Measurements from ENCODE around the gene PDGFRA.

PDGFRA gene

DNA sequence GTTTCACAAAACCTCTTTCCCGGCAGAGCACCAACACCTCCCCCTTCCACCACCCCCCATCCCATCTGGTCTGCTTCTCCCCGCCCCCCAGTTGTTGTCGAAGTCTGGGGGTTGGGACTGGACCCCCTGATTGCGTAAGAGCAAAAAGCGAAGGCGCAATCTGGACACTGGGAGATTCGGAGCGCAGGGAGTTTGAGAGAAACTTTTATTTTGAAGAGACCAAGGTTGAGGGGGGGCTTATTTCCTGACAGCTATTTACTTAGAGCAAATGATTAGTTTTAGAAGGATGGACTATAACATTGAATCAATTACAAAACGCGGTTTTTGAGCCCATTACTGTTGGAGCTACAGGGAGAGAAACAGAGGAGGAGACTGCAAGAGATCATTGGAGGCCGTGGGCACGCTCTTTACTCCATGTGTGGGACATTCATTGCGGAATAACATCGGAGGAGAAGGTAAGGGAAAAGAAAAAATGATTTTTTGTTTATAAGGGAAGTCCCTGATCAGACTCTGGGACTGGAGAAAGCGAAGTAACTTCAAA is at the start of gene PDGFRA:
TSS of gene PDGFRA (plus strand) at position 333 of the 541 bp plus-strand sequence. CDS start 29,476 bp downstream, outside the sequence.
- DNase-seq (ENCODE audit: low read depth in 3 of 3), result no peak

DNA sequence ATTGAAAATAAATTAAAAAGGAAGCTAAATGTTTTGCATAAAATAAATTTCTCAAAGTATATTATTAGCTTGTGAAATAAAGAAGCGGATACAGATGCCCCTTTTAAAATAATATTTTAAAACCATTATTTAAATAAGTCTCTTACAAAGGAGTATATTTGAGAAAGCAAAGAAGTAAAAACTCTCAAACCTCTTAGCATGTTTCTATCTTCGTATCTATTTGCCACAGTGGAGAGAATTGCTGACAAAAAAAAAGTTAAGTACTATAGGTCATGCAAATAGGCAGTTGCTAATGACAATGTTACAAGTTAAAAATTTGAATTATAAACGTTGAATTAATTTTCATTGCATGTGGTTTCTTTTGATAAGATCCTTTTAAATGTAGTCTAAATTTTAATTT is 44.5 kb upstream of the PDGFRA start:
- DNase-seq (ENCODE audit: low read depth in 3 of 3), result no peak

DNA sequence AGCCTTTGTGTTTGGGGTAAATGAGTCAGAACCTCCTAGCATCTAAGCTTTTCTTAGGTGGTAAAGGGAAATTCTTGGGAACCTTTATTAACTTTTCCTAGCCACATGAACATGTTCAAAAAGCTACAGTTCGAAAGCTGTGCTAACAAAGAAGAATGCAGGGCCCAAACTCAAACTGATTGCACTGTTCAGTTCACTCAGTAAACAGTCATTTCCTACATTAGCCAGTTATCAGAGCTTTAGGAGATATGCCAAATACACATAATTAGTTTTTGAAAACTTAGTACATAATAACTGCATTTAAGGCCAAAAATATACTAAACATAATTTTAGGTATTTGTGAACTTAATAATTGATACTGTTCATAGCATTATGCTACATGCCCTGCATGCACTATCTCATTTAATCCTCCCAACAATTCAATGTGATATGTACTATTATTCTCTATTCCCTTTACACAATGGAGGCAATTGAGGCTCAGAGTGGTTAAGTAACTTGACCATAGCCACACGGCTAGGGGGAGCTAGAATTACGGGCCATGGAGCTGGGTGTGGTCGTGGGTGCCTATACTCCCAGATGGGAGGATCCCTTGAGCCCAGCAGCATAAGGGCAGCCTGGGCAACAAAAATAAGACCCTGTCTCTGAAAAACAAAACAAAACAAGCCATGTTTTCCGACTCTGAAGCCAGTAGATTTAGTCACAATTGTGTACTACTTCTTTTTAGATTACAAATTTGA is 43.9 kb upstream of the PDGFRA start:
- no peak for DNase-seq (ENCODE audit: low read depth in 3 of 3)

DNA sequence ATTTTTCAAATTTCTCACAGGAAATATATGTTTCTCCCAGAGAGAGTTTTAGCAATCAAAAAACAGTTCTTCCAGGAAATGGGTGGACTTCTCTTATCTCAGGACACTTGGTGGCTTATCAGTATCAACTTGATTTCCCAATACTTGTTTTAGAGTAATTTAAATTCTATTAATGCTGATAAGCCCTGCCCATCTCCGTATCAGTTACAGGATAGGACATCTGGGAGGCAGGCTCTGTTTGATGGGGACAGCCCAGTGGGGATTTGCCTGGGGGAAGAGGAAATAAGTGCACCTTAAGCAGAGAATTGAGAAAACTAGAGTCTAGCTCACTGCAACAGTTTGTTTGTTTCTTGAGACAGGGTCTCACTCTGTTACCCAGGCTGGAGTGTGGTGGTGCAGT is 43.2 kb upstream of the PDGFRA start:
- no peak for DNase-seq (ENCODE audit: low read depth in 3 of 3)

DNA sequence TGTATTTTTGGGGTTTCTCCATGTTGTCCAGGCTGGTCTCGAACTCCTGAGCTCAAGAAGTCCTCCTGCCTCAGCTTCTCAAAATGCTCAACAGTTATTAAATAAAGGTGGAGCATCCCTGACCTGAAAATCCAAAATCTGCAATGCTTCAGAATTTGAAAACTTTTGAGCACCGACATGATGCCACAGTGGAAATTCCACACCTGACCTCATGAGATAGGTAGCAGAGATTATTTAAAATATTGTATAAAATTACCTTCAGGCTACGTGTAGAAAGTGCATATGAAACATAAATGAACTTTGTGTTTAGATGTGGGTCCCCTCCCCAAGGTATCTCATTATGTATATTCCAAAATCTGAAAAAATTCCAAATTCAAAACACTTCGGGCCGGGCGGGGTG is 42.7 kb upstream of the PDGFRA start:
- no peak for DNase-seq (ENCODE audit: low read depth in 3 of 3)

DNA sequence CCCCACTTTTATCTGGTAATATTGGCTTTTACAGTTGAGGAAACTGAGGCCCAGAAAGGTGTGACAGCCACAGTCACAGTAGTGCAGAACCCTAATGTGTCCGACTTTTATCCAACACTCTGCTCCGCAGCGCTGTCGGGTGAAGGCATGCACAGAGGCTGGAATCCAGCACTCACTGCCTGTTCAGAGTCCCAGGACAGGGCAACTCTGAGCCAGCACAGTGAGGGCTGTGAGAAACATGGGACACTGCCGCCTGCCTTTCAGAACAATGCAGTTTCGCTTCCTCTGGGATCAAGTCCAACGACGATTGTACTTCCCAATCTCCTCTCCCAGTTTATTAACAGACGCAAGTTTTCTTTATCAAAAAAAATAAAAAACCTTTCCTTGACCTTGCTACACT is 41.9 kb upstream of the PDGFRA start:
- no peak for DNase-seq (ENCODE audit: low read depth in 3 of 3)

DNA sequence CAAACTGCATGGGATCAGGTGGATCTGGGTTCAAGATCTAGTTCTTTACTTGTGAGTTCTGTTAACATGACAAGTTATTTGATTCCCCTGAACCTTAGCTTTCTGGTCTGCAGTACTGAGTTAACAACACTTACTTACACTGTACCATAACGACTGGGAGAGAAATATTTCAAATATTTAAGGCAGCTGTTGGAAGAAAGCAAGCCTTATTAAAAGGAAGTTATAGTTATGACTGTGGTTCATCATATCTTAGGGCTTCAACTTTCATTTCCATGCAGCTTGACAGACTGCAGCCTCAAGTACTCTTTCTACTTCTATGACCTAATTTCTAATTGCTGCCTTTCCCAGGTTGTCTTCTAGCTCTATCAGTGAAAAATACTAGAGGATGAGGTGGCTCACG is 40.0 kb upstream of the PDGFRA start:
- DNase-seq (ENCODE audit: low read depth in 3 of 3), result no peak

DNA sequence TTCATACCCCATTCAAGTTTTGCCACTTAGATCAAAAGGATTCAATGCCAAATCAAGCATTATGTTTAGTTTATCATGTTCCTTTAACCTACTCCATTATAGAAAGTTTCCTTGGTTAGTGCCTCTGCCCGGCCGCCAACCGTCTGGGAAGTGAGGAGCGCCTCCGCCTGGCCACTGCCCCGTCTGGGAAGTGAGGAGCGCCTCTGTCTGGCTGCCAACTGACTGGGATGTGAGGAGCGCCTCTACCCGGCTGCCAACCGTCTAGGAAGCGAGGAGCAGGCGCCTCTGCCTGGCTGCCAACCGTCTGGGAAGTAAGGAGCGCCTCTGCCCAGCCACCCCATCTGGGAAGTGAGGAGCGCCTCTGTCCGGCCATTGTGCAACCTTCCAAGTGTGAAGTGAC is 36.3 kb upstream of the PDGFRA start:
- DNase-seq (ENCODE audit: low read depth in 3 of 3), result no peak

DNA sequence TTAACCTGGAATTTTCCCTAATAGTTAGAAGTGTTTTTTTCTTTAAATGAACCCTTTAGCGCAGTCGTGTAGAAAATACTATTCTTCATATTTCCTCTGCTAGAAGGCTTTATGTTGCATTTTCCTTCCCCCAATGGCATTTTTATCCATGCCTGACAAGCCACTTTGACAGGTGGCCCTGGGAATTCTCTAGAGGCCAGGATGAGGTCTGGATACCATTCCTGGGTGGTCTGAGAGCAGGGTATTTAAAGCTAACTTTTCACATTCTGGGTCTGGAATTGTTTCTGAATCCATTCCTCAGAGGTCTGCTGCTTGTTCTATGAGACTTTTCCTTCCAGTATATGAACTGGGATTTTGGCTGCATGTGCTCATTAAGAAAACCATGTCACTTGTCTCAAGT is 31.2 kb upstream of the PDGFRA start:
- DNase-seq (ENCODE audit: low read depth in 3 of 3), result no peak

DNA sequence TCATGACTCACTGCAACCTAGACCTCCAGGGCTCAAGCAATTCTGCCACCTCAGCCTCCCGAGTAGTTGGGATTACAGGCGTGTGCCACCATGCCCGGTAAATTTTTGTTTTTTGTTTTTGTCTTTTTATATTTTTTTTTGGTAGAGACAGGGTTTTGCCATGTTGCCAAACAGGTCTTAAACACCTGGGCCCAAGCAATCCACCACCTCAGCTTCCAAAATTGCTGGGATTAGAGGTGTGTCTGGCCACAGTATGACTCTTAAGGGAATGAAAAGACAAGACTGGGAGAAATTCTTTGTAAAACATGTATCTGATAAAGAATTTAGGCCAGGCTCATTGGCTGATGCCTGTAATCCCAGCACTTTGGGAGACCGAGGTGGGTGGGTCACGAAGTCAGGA is 29.2 kb upstream of the PDGFRA start:
- no peak for DNase-seq (ENCODE audit: low read depth in 3 of 3)

DNA sequence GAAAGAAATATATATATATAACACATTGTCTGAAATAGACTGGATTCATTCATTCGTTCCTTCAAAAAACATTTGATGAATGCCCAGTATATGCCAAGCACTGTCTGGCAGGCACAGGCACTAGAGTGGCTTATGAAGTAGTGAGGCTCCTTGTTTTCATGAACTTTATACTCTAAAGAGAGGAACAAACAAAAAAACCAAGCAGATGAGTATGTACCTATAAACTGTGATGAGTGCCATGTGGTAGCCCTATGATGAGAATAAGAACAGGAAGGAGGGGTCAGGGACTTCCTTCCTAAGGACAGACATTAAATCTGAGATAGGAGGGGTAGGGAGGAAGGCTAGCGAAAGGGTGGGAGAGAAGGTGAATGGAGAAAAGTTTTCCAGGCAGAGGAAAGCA is 19.5 kb upstream of the PDGFRA start:
- no peak for DNase-seq (ENCODE audit: low read depth in 3 of 3)

DNA sequence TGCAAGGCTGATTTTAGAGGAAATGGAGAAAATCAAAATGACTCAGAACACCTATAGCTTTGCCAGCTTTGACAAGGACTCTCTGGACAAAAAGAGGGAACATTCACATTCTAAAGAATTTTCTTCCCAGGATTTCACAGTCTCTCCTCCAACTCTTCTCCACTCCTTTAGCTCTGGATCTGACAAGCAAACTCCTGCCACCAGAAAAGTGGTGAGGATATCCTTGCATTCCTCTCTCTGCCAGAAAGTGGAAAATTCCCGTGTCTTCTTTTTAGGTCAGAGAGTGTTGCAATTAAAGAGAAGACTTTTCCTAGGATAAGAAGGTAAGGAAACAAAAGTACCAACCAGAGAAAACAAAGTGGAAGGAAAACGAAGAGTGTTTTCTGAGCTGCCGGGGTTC is 16.1 kb upstream of the PDGFRA start:
- no peak for DNase-seq (ENCODE audit: low read depth in 3 of 3)

DNA sequence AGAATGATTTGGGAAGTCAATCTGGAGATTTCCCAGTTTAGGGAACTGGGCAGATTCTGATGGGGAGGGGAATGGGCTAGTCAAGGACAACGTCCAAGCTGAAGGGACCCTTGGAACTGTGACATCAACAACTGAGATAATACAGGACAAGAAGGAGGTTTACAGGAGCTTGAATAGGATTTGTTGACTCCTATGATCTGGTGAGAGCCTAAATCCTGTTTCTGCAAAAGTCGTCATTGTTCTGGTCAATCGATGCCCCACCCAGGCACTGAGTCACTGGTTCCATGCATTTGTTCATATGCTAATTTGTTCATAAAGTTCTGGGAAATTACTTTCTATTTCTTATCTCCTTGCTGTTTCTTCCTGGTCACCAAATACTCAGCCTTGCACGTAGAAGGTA is 15.3 kb upstream of the PDGFRA start:
- DNase-seq (ENCODE audit: low read depth in 3 of 3), result no peak

DNA sequence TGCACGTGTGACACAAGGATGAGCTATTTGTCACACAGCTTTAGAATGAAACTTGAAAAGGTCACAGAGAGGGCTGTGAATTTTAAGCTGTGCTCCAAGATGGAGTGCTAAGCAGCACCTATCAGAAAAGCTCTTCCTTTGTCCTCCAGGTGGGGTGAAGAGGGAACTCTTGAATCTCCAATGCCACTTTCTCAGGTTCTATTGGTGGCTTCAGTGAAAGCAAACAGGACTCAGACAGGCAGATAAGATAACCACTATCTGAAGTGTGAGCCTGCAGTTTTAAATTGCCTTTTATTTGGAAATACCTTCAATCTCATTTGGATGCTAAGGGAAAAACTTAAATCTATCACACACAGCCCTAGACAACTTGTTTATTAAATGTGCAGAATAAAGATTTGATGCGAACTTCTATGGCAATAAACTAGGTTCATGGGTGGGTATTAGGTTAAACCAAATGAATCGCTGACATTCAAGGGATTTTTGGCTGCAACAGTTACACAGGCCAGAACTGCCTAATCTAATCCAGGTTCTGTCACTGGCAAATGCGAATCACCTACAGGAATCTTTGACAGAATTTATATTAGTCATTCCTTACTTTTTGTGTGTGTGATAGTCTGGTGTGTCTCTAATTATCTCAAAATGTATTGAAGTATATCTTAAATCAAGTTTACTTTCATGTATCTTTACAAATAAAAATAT is 13.6 kb upstream of the PDGFRA start:
- no peak for DNase-seq (ENCODE audit: low read depth in 3 of 3)

DNA sequence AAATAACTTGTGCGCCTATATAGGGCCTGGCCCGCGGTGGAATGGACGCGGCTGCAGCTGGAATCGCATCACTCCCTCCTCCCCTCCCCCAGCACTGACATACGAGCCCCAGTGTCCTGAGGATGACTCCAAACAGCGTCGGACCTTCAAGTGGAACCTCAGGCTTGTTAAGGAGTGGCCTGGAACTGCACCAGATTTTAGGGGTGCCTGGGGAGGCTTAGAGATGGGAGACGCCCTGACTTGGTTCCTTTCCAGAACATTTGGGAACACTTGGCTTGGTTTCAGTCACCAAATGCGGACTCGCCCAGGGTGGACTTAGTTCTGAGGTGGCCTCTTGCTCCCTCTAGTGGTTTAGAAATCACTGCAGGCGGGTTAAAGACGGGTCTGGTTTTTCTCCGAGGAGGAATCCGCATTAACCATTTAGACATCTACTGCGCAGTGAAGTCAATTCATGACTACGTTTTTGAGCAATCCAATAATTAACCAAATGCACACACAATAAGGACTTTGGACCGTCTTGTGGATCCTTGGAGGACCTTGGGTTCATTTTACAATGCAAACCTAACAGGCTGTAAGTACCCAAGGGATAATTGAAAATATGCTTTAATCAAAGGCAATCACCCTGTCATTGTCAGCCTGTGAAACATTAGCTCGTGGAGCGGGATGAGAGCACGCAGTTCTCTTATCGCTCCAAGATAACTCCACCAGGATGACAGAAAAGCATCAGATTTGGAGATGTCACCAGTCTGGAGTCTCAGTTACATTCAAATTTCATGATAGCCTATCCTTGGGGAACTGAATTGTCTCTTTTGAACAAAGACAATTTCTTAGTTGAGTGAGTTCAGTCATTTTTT is 11.2 kb upstream of the PDGFRA start:
- peak in 2 of 3 experiments; percentile 8 to 24 for DNase-seq (ENCODE audit: low read depth in 3 of 3)

DNA sequence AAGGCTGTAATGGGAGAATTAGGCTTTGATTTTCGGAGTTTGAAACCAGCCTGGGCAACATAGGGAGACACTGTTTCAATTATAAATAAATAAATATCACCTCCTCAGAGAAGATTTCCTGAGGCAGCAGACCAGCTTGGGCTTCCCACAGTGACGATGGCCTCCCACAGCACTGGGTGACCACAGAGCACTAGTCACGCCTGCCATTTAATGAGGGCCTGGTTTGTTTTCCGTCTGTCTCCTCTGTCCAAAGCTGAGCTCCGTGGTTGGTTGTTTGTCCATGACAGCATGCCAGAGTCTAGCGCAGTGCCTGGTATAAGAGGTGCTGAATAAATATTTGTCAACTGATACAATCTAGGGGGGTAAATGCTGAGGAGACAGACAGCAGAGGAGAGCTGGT is 10.4 kb upstream of the PDGFRA start:
- DNase-seq (ENCODE audit: low read depth in 3 of 3), result no peak

DNA sequence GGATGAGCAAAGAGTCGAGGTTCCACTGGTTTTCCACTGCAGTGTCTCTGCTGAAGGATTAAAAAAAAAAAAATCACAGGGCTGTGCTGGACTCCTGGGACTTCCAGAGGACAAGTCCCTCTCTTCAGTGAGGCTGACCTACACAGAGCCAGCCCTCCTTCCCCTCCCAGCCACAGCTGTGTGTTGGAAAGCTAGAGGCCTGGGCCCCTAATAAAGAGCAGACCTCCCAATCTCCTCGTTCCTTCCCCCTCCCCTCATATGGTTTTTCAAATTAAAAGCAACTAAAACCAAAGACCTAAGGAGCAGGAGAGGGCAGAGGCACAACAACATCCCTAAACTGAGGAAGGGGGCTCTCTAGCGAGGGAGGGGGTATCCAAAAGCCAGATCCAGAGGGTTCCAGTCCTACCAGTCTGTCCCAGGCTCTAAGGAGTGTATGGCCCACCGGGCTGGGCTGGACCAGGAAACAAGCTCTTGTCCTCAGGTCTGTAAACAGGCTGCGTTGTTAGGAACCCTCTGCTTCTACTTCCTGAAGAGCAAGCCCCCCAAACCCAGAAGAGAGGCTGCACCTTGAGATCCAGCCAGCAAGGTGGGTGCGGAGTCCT is 4.0 kb upstream of the PDGFRA start:
- DNase-seq (ENCODE audit: low read depth in 3 of 3), result no peak

DNA sequence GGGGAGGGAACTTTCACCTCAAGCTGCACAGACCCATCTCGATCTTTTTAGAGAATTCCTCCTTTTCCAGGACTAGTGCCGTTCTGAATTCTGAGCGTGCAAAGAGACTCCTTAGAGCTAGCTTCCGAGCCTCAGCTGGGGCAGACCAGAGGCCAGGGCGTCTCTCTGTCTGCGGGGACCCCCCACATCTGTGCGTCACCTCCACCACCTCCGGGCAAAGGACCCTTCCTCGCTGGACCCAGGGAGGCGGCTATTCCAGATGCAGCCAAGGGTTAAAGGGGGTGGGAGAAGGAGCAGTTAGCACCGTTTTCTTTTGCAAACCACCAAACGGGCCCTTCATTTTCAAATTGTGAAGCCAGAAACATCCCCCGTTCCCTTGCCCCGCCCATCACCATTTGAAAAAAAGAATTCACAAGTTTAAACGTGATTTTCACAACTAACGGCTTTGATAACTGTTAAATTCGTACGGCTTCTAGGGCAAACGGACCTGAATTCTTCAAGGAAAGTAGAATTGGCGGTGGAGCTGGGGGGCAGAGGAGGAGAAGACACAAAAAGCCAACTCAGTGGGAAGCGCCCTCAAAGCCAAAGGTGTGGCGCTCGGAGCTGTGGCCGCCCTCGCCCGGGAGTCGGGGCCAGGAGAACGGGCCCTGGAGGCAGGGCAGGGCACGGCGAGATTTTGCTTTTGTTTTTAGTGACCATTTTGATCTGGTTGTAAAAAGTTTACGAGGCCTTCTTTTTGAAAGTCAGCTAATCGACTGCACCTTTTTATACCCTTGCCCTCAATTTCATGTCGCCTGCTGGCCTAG is 3.3 kb upstream of the PDGFRA start:
- DNase-seq (ENCODE audit: low read depth in 3 of 3), result no peak

DNA sequence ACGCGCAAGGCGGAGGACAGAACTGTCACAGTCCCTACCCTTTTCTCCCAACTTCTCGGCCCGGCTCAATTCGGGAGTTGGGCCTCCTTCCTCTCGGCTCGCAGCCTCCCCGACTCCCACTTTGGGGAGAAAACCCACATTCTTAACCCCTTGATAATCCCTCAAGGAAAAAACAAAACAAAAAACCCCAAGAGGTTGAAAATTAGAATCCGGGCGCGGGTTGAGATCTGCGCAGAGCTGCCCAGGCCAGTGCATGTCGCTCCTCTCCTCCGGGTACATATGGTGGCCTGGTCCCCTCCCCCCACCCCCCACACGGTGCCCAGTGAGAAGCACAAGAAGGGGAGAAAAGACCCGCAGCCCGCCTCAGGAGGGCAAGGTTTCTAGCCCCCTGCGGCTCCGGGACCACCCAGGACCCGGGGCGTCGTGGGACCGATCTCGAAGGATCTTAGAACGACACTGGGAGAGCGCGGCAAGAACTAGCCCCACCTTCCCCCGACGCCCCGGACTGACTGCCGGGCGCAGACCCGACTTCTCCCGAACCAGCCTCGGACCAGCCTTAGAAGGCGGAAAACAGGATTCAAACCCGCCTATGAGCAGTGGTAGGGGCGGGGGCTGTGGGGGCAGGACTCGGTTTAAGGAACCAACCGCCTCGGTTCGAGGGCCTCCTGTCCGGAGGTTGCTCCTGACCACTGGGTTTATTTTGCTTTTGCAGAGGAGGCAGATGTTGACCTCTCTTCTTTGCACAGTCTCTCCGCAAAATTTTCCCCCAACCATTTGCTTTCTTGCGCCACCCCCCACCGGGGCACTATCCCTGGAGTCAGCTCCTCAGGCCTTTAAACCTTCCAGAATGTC is 2.5 kb upstream of the PDGFRA start:
- no peak for DNase-seq (ENCODE audit: low read depth in 3 of 3)
